ENCODE measurements around the gene PLEKHJ1.

PLEKHJ1 gene

GRCh38 chr19:2234996-2235380 is 1.1 kb downstream of the PLEKHJ1 start:
- DNase-seq (ENCODE audit: low read depth) = no peak

GRCh38 chr19:2233601-2234280 is 2.4 kb downstream of the PLEKHJ1 start:
- no peak for DNase-seq (ENCODE audit: low read depth)

GRCh38 chr19:2232286-2233151 is 3.6 kb downstream of the PLEKHJ1 start:
- no peak for DNase-seq (ENCODE audit: low read depth)

- DNase-seq (ENCODE audit: low read depth) = no peak
Measured at GRCh38 chr19:2231621-2232221, 4.4 kb downstream of the PLEKHJ1 start.

DNA sequence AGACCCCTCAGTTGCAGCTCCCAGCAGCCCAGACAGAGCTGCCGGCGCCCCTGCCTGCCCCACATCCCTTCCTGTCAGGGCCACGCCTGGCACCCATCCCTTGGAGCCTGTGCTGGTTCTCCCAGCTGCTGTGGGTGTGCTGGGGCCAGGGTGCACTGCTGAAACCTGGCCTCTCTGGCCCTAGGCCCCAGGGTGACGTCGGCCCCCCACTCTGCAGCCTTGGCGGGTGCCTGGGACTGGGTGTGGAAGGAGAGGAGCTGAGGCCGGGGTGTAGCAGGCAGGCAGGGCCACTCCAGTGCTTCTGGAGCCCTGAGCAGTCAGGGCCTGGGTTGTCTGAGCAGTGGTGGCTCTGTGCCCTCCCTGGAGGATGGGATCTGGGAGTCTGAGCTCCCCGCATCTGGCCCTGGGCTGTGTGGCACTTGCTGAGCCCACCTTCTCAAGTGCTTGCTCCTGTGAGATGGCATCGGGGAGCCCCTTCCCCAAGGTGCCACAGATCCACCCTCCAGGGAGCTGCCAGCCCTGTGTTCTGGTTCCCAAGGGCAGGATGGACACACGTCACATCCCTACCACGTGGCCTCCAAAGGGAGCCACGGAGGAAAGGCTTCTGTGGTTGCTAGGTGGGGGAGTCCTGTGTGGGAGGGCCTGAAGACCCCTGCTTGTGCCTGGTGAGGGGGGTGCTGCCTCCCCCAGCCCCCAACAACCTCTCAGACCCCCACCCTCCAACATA is 5.2 kb downstream of the PLEKHJ1 start:
- DNase-seq (ENCODE audit: low read depth) = no peak

- no peak for DNase-seq (ENCODE audit: low read depth)
Measured at GRCh38 chr19:2230033-2230531, 6.0 kb downstream of the PLEKHJ1 start.

DNA sequence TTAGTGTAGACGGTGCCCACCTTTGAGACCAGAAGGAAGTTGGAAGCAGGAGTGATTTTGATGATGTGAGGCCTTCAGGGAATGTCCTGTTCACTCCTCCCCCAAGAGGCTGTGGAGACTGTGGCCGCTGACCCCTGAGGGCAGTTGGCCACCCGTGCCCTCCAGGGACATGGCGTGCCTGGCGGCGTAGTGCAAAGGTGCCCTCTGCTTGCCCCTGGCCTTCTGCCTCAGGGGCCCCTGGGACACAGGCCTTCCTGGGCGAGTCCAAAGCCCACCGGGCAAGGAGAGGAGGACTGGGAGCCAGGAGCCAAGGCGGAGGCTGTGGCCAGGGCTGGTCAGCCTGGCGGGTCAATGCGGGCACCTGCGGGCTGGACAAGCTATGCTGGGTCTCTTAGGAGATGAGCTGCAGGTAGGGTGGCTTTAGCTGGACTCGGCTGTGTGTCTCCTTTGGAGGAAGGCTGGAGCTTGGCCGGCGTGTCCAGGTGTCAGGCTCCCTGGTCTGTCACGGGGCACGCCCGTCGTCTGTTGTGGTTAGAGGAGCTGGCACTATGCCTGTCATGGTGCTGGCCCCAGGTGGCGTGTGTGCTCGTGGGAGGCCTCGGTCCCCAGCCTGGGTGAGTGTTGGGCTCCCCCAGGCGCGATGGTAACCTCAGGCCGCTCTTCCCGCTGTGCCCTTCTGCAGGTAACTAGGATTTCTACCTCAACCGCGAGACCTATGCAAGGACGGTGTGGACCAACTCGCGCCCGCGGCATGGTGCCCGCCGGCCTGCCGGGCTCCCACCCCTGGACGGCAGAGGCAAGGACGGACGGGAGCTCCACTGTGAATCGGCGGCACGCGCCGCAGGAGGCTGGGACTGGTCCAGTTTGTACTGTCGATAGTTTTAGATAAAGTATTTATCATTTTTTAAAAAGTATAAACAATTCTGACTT is 6.8 kb downstream of the PLEKHJ1 start:
- DNase-seq (ENCODE audit: low read depth) = no peak

GRCh38 chr19:2228157-2229030 is 7.7 kb downstream of the PLEKHJ1 start:
- no peak for DNase-seq (ENCODE audit: low read depth)

DNA sequence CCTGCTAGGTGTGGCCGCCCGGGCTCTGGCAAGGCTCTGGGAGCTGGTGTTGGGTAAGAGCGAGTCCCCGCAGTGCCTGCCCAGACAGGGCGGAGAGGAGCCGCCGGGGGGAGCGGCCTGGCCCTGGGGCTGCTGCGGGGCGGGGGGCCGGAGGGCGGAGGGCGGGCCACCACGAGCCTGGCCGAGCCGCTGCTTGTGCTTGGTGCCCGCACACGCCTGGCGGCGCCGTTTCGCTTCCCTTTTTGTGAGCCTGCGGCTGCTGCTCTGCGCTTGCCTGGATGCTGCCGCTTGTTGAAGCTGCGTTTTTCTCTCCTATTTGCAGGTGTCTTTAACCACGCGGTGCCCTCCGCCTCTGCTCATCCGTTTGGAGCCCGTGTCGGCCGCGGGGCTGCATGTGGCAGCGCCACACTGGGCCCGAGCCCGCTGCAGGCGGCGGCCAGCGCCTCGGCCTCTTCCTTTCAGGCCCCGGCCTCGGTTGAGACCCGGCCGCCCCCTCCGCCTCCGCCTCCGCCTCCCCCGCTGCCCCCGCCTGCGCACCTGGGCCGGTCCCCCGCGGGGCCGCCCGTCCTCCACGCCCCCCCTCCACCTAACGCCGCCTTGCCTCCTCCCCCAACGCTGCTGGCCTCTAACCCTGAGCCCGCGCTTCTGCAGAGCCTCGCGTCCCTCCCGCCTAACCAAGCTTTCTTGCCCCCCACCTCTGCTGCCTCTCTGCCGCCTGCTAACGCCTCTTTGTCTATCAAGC is 8.5 kb downstream of the PLEKHJ1 start:
- DNase-seq (ENCODE audit: low read depth) = no peak

GRCh38 chr19:2226840-2227360 is 9.2 kb downstream of the PLEKHJ1 start:
- no peak for DNase-seq (ENCODE audit: low read depth)

DNA sequence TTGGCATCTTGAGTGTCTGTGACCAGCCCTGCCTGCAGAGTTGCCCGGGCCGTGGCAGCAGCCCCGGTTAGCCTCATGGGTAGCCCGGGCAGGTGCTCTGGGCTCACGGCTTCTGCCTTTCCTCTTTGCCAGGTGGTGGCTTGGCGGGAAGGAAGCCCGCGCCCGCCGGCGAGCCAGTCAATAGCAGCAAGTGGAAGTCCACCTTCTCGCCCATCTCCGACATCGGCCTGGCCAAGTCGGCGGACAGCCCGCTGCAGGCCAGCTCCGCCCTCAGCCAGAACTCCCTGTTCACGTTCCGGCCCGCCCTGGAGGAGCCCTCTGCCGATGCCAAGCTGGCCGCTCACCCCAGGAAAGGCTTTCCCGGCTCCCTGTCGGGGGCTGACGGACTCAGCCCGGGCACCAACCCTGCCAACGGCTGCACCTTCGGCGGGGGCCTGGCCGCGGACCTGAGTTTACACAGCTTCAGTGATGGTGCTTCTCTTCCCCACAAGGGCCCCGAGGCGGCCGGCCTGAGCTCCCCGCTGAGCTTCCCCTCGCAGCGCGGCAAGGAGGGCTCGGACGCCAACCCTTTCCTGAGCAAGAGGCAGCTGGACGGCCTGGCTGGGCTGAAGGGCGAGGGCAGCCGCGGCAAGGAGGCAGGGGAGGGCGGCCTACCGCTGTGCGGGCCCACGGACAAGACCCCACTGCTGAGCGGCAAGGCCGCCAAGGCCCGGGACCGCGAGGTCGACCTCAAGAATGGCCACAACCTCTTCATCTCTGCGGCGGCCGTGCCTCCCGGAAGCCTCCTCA is 9.9 kb downstream of the PLEKHJ1 start:
- DNase-seq (ENCODE audit: low read depth) = no peak

GRCh38 chr19:2225415-2226050 is 10.6 kb downstream of the PLEKHJ1 start:
- DNase-seq (ENCODE audit: low read depth) = no peak

DNA sequence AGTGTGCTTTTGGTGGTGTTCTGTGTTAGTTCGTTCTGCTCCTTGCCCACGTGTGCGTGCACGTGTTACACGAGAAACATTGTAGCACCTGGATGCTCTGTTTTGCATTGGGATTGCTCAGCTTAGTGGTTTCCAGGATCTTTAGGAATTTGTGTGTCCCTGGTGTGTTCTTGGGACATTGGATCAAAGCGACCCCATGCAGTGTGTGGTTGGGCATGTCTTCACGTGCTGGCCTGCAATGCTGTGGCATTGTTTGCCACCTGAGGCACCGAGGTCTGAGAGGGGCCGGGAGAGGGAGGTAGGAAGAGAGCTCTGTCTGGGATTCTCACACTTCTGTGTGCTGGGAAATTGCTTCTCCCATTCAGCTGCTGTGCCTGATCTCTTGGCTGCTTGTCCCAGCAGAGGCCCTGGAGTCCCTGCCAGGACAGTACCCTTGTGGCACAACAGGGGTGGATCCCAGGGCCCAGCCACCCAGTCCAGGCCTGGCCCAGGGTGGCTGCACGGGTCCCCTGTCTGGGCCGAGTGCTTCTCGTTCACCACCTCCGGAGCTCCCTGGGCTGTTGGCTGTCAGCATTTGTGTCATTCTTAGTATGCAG is 11.3 kb downstream of the PLEKHJ1 start:
- DNase-seq (ENCODE audit: low read depth) = no peak

DNA sequence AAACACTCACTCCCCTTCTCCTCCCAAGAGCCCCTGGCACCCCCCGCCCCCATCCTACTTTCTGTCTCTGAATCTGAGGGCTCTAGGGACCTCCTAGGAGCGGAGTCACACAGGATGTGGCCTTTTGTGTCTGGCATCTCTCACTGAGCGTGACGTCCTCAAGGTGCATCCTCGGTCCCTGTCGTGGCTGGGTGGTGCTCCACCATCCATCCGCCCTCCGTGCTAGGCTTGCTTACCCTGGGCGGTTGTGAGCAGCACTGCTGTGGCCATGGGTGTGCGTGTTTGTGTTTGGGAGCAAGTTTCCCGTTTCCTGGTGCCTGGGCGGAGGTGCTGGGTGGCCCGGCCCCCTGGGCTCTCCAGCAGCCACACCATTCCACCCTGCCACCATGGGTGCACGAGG is 12.2 kb downstream of the PLEKHJ1 start:
- no peak for DNase-seq (ENCODE audit: low read depth)

DNA sequence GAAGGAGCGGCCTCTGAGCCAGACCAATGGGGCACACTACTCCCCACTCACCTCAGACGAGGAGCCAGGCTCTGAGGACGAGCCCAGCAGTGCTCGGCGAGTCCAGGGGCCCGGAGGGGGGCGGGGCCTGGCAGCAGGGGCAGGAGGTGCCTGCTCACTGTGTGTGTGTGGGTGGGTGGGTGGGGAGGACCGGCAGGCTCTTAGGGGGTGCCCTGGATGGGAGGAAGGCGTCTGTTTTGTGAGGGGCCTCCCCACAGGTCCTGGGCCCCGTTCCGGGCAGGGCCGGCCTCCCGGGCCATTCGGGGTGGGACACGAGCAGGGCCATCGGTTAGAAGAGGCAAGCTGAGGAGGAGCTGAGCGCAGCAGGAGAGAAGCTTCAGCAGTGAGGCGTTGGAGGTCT is 12.7 kb downstream of the PLEKHJ1 start:
- DNase-seq (ENCODE audit: low read depth) = no peak

DNA sequence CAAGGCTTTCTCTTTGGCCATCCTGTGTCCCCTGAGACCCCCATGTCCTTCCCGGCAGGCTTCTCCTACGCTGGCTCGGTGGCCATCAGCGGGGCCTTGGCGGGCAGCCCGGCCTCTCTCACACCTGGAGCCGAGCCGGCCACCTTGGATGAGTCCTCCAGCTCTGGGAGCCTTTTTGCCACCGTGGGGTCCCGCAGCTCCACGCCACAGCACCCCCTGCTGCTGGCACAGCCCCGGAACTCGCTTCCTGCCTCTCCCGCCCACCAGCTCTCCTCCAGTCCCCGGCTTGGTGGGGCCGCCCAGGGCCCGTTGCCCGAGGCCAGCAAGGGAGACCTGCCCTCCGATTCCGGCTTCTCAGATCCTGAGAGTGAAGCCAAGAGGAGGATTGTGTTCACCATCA is 14.2 kb downstream of the PLEKHJ1 start:
- no peak for DNase-seq (ENCODE audit: low read depth)

DNA sequence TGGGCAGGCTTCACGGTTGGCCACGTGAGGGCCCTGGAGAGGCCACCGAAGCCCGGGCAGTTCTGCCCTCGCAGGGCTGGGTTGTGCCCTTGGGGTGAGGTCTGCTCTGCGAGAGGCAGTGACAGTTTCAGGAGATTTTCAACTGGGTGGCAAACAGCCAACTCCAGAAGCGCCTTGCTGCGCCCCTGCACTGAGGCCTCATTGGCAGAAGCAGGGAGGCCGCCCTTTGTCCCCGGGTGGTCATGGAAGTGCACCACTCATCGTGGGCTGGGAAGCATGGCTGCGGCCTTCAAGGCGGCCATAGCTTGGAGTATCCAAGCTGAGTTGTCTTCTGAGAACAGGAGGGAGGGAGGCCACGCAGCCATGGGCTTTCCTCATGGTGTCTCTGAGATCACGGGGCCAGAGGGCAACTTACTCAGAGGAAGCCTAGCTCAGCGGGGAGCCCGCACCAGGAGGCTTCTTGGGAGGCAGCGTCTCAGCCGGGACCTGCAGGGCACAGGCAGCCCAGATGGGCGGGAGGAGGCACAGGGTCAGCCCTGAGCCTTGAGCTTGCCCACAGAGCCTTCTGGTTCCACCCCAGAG is 14.8 kb downstream of the PLEKHJ1 start:
- DNase-seq (ENCODE audit: low read depth) = no peak

Data from T-helper 22 cell (primary cell).